HCT116 (cell line): ENCODE data around the gene ADGRD1. TPM values are rescaled to one million over a fixed set of nuclear protein-coding genes. Genes with fewer than 3 reads are reported as not detected.

Source experiments
- ATAC-seq: fragments of 200-7000 bp; cut with Tn5 transposase; 2 replicates; pipeline ENCODE4 v1.9.1; 2020; ENCODE audit warnings: mild to moderate bottlenecking, moderate library complexity
- BruUV-seq: library from RNA; stranded (reverse); fragments of 400-500 nt; replicated peaks from 2 replicates; lab custom pipeline; 2021; lab: Mats Ljungman, UMichigan
- CTCF ChIA-PET: fragments of 300-600 bp; sonication (Branson Sonifier 250); formaldehyde crosslinking; loops from one replicate; lab custom pipeline; 2021; ENCODE audit warnings: antibody characterized with exemption; lab: Charles Lee
- POLR2A ChIA-PET: fragments of 300-600, 350-600 bp; sonication (Branson Sonifier 250); formaldehyde crosslinking; loops from one replicate; lab custom pipeline; 2021; ENCODE audit warnings: antibody characterized with exemption; lab: Charles Lee
- RAD21 ChIA-PET, 2 experiments: fragments of 300-600 bp; sonication (Branson Sonifier 250); formaldehyde crosslinking; loops; one replicate each; lab custom pipeline; 2023; ENCODE audit warnings: low total read pairs in 2 of 2; ENCODE audit not compliant: uncharacterized antibody in 2 of 2, unreplicated experiment in 2 of 2, low non-redundant PET in 1 of 2; lab: Charles Lee
- DNase-seq: peaks from one replicate; pipeline ENCODE4 v3.0.0-alpha.2; 2010; ENCODE audit warnings: low read depth, low spot score
- H2AFZ ChIP-seq: fragments of 200-600 bp; shearing (Covaris generic), sonication (generic); 2 replicates; pipeline ENCODE4 v1.6.1; 2017; ENCODE audit warnings: low read depth, mixed run types, mixed read lengths, antibody characterized with exemption, low read length; ENCODE audit not compliant: poor library complexity, severe bottlenecking
- H3K27ac ChIP-seq: 2 replicates; pipeline ENCODE4 v1.5.1; 2012; ENCODE audit warnings: low read depth, low read length
- H3K27me3 ChIP-seq: fragments of 200-600 bp; sonication (generic); 2 replicates; pipeline ENCODE4 v1.6.1; 2016; ENCODE audit warnings: mixed run types, low read length, mixed read lengths; ENCODE audit not compliant: insufficient read depth
- H3K36me3 ChIP-seq, 2 experiments: fragments of 200-500 bp in 1 of 2; fragments of 200-600 bp in 1 of 2; sonication (Bioruptor generic) in 1 of 2; sonication (generic) in 1 of 2; 2 replicates each; pipeline versions ENCODE4 v1.5.1 to v1.6.1; 2014 to 2016; ENCODE audit warnings: low read length in 2 of 2, inconsistent platforms in 1 of 2, mixed read lengths in 1 of 2, mixed run types in 1 of 2; ENCODE audit not compliant: insufficient read depth in 2 of 2, control insufficient read depth in 1 of 2
- H3K4me1 ChIP-seq, 2 experiments: fragments of 200-600 bp in 1 of 2; sonication (generic) in 1 of 2; 2 replicates each; pipeline versions ENCODE4 v1.5.1 to v1.6.1; 2012 to 2017; ENCODE audit warnings: low read length in 2 of 2, inconsistent platforms in 1 of 2, mild to moderate bottlenecking in 1 of 2, mixed read lengths in 1 of 2, mixed run types in 1 of 2, moderate library complexity in 1 of 2; ENCODE audit not compliant: insufficient read depth in 2 of 2, control insufficient read depth in 1 of 2
- H3K4me2 ChIP-seq: fragments of 200-600 bp; sonication (generic); 2 replicates; pipeline ENCODE4 v1.6.1; 2017; ENCODE audit warnings: mixed run types, low read length, mixed read lengths
- H3K4me3 ChIP-seq, 2 experiments: fragments of 200-600 bp in 1 of 2; sonication (generic) in 1 of 2; replicated peaks in 1 of 2; 2 replicates each; pipeline ENCODE4 v1.5.1; 2011 to 2016; ENCODE audit warnings: low read length in 2 of 2, control low read depth in 1 of 2, low read depth in 1 of 2, mild to moderate bottlenecking in 1 of 2, mixed read lengths in 1 of 2, mixed run types in 1 of 2
- H3K79me2 ChIP-seq: fragments of 200-600 bp; sonication (generic); 2 replicates; pipeline ENCODE4 v1.6.1; 2017; ENCODE audit warnings: mild to moderate bottlenecking, mixed run types, low read length, moderate library complexity, mixed read lengths; ENCODE audit not compliant: insufficient read depth
- H3K9ac ChIP-seq: fragments of 200-600 bp; sonication (generic); 2 replicates; pipeline ENCODE4 v1.6.1; 2016; ENCODE audit warnings: low read length, mixed read lengths
- H3K9me2 ChIP-seq: fragments of 200-600 bp; sonication (generic), shearing (Covaris generic); 2 replicates; pipeline ENCODE4 v1.6.1; 2017; ENCODE audit warnings: mixed run types, mild to moderate bottlenecking, moderate library complexity; ENCODE audit not compliant: insufficient read depth
- H3K9me3 ChIP-seq, 2 experiments: fragments of 200-500 bp in 1 of 2; fragments of 200-600 bp in 1 of 2; sonication (Bioruptor generic) in 1 of 2; sonication (generic) in 1 of 2; 2 replicates each; pipeline ENCODE4 v1.6.1; 2014 to 2017; ENCODE audit warnings: low read length in 2 of 2, mixed read lengths in 2 of 2, inconsistent platforms in 1 of 2, low read depth in 1 of 2, mild to moderate bottlenecking in 1 of 2, mixed run types in 1 of 2, moderate library complexity in 1 of 2; ENCODE audit not compliant: control insufficient read depth in 1 of 2, insufficient read depth in 1 of 2
- H4K20me1 ChIP-seq: fragments of 200-600 bp; sonication (generic), shearing (Covaris generic); 2 replicates; pipeline ENCODE4 v1.6.1; 2017; ENCODE audit warnings: mixed run types, mild to moderate bottlenecking, moderate library complexity; ENCODE audit not compliant: insufficient read depth
- CEBPB ChIP-seq: IDR thresholded peaks from 2 replicates; pipeline ENCODE4 v1.6.1; 2012; ENCODE audit warnings: low read depth
- EGR1 ChIP-seq: IDR thresholded peaks from 2 replicates; pipeline ENCODE4 v1.6.1; 2012; ENCODE audit warnings: low read depth
- ELF1 ChIP-seq: IDR thresholded peaks from 2 replicates; pipeline ENCODE4 v1.6.1; 2012; ENCODE audit warnings: low read depth, borderline replicate concordance
- EZH2 ChIP-seq: fragments of 200-600 bp; sonication (generic); IDR thresholded peaks from 2 replicates; pipeline ENCODE4 v1.6.1; 2017; ENCODE audit warnings: antibody characterized with exemption, mixed run types
- EZH2phosphoT487 ChIP-seq: fragments of 200-600 bp; IDR thresholded peaks from 2 replicates; pipeline ENCODE4 v1.6.1; 2018; ENCODE audit warnings: antibody characterized with exemption, borderline replicate concordance
- FOSL1 ChIP-seq: IDR thresholded peaks from 2 replicates; pipeline ENCODE4 v1.6.1; 2012; ENCODE audit warnings: low read depth
- JUND ChIP-seq: IDR thresholded peaks from 2 replicates; pipeline ENCODE4 v1.6.1; 2012
- MAX ChIP-seq: IDR thresholded peaks from 2 replicates; pipeline ENCODE4 v1.6.1; 2012
- POLR2A ChIP-seq: IDR thresholded peaks from 2 replicates; pipeline ENCODE4 v1.7.0; 2011; ENCODE audit warnings: borderline replicate concordance; ENCODE audit not compliant: insufficient read depth, insufficient read length; ENCODE audit errors: extremely low read depth
- POLR2AphosphoS5 ChIP-seq: IDR thresholded peaks from 2 replicates; pipeline ENCODE4 v1.6.1; 2011; ENCODE audit warnings: mild to moderate bottlenecking, low read depth, low read length, moderate library complexity
- RAD21 ChIP-seq: IDR thresholded peaks from 2 replicates; pipeline ENCODE4 v1.6.1; 2012; ENCODE audit warnings: low read depth, mild to moderate bottlenecking
- REST ChIP-seq: IDR thresholded peaks from 2 replicates; pipeline ENCODE4 v1.6.1; 2012; ENCODE audit warnings: low read depth
- SIN3A ChIP-seq: IDR thresholded peaks from 2 replicates; pipeline ENCODE4 v1.6.1; 2012; ENCODE audit warnings: low read depth
- SP1 ChIP-seq: IDR thresholded peaks from 2 replicates; pipeline ENCODE4 v1.6.1; 2012; ENCODE audit warnings: low read depth
- SRF ChIP-seq: IDR thresholded peaks from 2 replicates; pipeline ENCODE4 v1.6.1; 2012; ENCODE audit warnings: low read depth
- TCF7L2 ChIP-seq: IDR thresholded peaks from 2 replicates; pipeline ENCODE4 v1.7.0; 2011; ENCODE audit warnings: borderline replicate concordance, inconsistent platforms; ENCODE audit not compliant: insufficient read depth, insufficient read length; ENCODE audit errors: extremely low read depth
- YY1 ChIP-seq: IDR thresholded peaks from 2 replicates; pipeline ENCODE4 v1.6.1; 2011; ENCODE audit warnings: low read length, low read depth, moderate library complexity, mild to moderate bottlenecking; ENCODE audit not compliant: insufficient replicate concordance; ENCODE audit errors: extremely low read depth
- ZBTB33 ChIP-seq: IDR thresholded peaks from 2 replicates; pipeline ENCODE4 v1.6.1; 2011; ENCODE audit warnings: mild to moderate bottlenecking, low read length, moderate library complexity; ENCODE audit not compliant: insufficient replicate concordance; ENCODE audit errors: extremely low read depth
- ZFX ChIP-seq: fragments of 450-650 bp; IDR thresholded peaks from 2 replicates; pipeline ENCODE4 v1.6.1; 2017
- ZNF274 ChIP-seq: fragments of 200-500 bp; sonication (Bioruptor generic); IDR thresholded peaks from 2 replicates; pipeline ENCODE4 v1.6.1; 2014; ENCODE audit warnings: mild to moderate bottlenecking, low read depth, low read length, inconsistent platforms
- intact Hi-C: fragments of 100-400 bp; cut with micrococcal nuclease; formaldehyde crosslinking; loops from 2 replicates; pipeline ENCODE4 v1.10.0; 2022
- total RNA-seq: library from RNA; stranded (reverse); gene quantifications from one replicate; pipeline ENCODE4 v1.2.1, GENCODE V29; 2021; ENCODE audit not compliant: unreplicated experiment

ADGRD1 gene
- total RNA-seq, 1 experiment from 2014 or later, result 0.44 TPM

GRCh38 chr12:130970165-130970907, 16.6 kb downstream of the ADGRD1 start:
- ATAC-seq (no peak), DNase-seq (no peak)
- no peaks in the 10 kb centered on the region for H3K79me2 ChIP-seq
- ChIA-PET POLR2A (no interaction called here), CTCF (no interaction called here), RAD21 (no interaction called here)
- H3K27ac ChIP-seq, result no peak overlapping the region
- no peaks in the 10 kb centered on the region for H3K4me1 ChIP-seq
- no peaks in the 10 kb centered on the region for H3K36me3 ChIP-seq
- intact Hi-C loops, result no loop called here
- no peaks in the 10 kb centered on the region for H3K9me2 ChIP-seq
- H3K4me2 ChIP-seq, result no peak overlapping the region
- H4K20me1 ChIP-seq, result no peaks in the 10 kb centered on the region
- H3K27me3 ChIP-seq, result peaks cover 29% of the 10 kb centered on the region
- H3K4me3 ChIP-seq, result no peak overlapping the region
- no peak overlapping the region for H3K9ac ChIP-seq
- no peaks in the 10 kb centered on the region for H3K9me3 ChIP-seq
- no TSS peak for BruUV-seq
- TF ChIP-seq EGR1 (no peak), ZNF274 (no peak), POLR2AphosphoS5 (no peak), FOSL1 (no peak), JUND (no peak), SRF (no peak), YY1 (no peak), EZH2 (no peak), SIN3A (no peak), POLR2A (no peak), ELF1 (no peak), MAX (no peak), RAD21 (no peak), SP1 (no peak), ZBTB33 (no peak), ZFX (no peak), EZH2phosphoT487 (no peak), CEBPB (no peak), REST (no peak), TCF7L2 (no peak)
- no peak overlapping the region for H2AFZ ChIP-seq
